ENCODE data around the gene CSDE1.

CSDE1 gene

DNA sequence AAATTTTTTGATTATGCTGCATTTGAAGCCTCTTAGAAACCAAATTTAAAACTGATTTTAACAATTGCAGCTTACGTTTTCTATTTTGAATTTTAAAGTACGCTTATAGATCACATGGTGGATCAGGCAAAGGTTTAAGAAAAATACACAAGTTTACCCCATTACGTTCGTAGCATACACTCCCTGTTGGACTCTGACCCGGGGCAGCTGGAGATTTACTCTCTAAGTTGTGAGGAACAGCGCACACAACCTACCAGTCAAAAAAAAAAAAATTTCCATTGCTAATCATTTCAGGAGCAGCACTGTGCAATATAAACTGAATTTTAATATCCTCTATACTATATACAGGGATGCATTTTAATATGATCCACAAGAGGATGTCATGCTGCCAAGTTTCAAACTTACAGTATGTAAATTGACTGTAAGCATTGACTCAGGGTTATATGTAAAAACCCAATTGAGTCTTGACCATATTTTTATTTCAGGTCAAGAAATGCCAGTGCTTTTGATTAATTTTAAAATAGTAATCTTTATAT, 20.4 kb downstream of the CSDE1 start:
- Histone ChIP-seq H3K4me2 (ENCODE audit: low read depth, low read length, poor library complexity, severe bottlenecking) (no peak overlapping the region), H3F3A (ENCODE audit: low read depth) (no peaks in the 10 kb centered on the region), H3K27me3 (ENCODE audit: insufficient read depth, low read length, poor library complexity, severe bottlenecking) (no peaks in the 10 kb centered on the region), H2AFZ (ENCODE audit: low read length) (no peak overlapping the region), H4K20me1 (ENCODE audit: insufficient read depth, low read length, poor library complexity, severe bottlenecking) (peaks cover 60% of the 10 kb centered on the region), H3K9me2 (replicated peaks; ENCODE audit: low read depth, low read length) (no peaks in the 10 kb centered on the region), H3K79me2 (ENCODE audit: insufficient read depth, low read length) (peaks cover 38% of the 10 kb centered on the region), H3K4me3 (ENCODE audit: low read length, poor library complexity, severe bottlenecking) (no peak overlapping the region), H3K9ac (ENCODE audit: low read depth, low read length, poor library complexity, severe bottlenecking) (no peak overlapping the region), H3K9me3 (ENCODE audit: insufficient read depth, low read depth, low read length) (no peaks in the 10 kb centered on the region), H3K36me3 (ENCODE audit: insufficient read depth, low read length) (peaks cover 87% of the 10 kb centered on the region), H3K4me1 (ENCODE audit: insufficient read depth, low read length, poor library complexity, severe bottlenecking) (no peaks in the 10 kb centered on the region)
- TF ChIP-seq CTCF (conservative IDR thresholded peaks at IDR 0.05; ENCODE audit: low read length) = no peak
- no peak for TF ChIP-seq EZH2phosphoT487 (IDR thresholded peaks at IDR 0.05; ENCODE audit: borderline replicate concordance)

- no peak overlapping the region for H3K9ac ChIP-seq (ENCODE audit: low read depth, low read length, poor library complexity, severe bottlenecking)
- H3F3A ChIP-seq (ENCODE audit: low read depth) = no peaks in the 10 kb centered on the region
- H3K36me3 ChIP-seq (ENCODE audit: insufficient read depth, low read length) = peaks cover 87% of the 10 kb centered on the region
- H3K9me2 ChIP-seq (replicated peaks; ENCODE audit: low read depth, low read length) = no peaks in the 10 kb centered on the region
- no peaks in the 10 kb centered on the region for H3K9me3 ChIP-seq (ENCODE audit: insufficient read depth, low read depth, low read length)
- peaks cover 19% of the 10 kb centered on the region for H3K79me2 ChIP-seq (ENCODE audit: insufficient read depth, low read length)
- H3K27me3 ChIP-seq (ENCODE audit: insufficient read depth, low read length, poor library complexity, severe bottlenecking) = no peaks in the 10 kb centered on the region
- peaks cover 45% of the 10 kb centered on the region for H4K20me1 ChIP-seq (ENCODE audit: insufficient read depth, low read length, poor library complexity, severe bottlenecking)
- H3K4me1 ChIP-seq (ENCODE audit: insufficient read depth, low read length, poor library complexity, severe bottlenecking) = no peaks in the 10 kb centered on the region
- TF ChIP-seq EZH2phosphoT487 (IDR thresholded peaks at IDR 0.05; ENCODE audit: borderline replicate concordance) (no peak), CTCF (conservative IDR thresholded peaks at IDR 0.05; ENCODE audit: low read length) (no peak)
- no peak overlapping the region for H3K4me2 ChIP-seq (ENCODE audit: low read depth, low read length, poor library complexity, severe bottlenecking)
- no peak overlapping the region for H2AFZ ChIP-seq (ENCODE audit: low read length)
- no peak overlapping the region for H3K4me3 ChIP-seq (ENCODE audit: low read length, poor library complexity, severe bottlenecking)
These were observed 22.3 kb downstream of the CSDE1 start for GRCh38 chr1:114735479-114735878.

DNA sequence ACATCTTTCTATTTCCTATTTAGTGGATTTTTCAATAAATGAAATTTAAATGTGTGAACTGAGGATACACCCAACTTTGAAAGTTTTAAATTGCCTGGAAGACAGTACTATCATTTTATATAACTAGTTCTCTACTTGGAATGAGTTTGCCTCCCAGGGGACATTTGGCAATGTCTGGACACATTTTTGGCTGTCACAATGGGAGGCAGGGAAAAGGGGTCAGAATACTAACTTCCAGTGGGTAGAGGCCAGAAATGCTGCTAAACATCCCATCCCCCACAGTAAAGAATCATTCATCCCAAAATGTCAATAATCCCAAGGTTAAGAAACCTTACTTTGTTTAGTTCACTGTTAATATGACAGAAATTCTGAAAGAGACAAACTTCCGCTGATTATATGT, 28.0 kb downstream of the CSDE1 start:
- peaks cover 99% of the 10 kb centered on the region for H3K36me3 ChIP-seq (ENCODE audit: insufficient read depth, low read length)

More for the DNA sequence above, 28.0 kb downstream of the CSDE1 start:
- Histone ChIP-seq H3K9me2 (replicated peaks; ENCODE audit: low read depth, low read length) (no peaks in the 10 kb centered on the region), H3K4me3 (ENCODE audit: low read length, poor library complexity, severe bottlenecking) (no peak overlapping the region), H3K4me2 (ENCODE audit: low read depth, low read length, poor library complexity, severe bottlenecking) (no peak overlapping the region), H4K20me1 (ENCODE audit: insufficient read depth, low read length, poor library complexity, severe bottlenecking) (peaks cover 18% of the 10 kb centered on the region), H3K27me3 (ENCODE audit: insufficient read depth, low read length, poor library complexity, severe bottlenecking) (no peaks in the 10 kb centered on the region), H3F3A (ENCODE audit: low read depth) (no peaks in the 10 kb centered on the region), H3K9ac (ENCODE audit: low read depth, low read length, poor library complexity, severe bottlenecking) (no peak overlapping the region), H3K9me3 (ENCODE audit: insufficient read depth, low read depth, low read length) (no peaks in the 10 kb centered on the region), H3K79me2 (ENCODE audit: insufficient read depth, low read length) (no peaks in the 10 kb centered on the region; the same call in 1 of the 2 replicates), H3K4me1 (ENCODE audit: insufficient read depth, low read length, poor library complexity, severe bottlenecking) (no peaks in the 10 kb centered on the region), H2AFZ (ENCODE audit: low read length) (no peak overlapping the region)
- no peak for TF ChIP-seq CTCF (conservative IDR thresholded peaks at IDR 0.05; ENCODE audit: low read length)
- TF ChIP-seq EZH2phosphoT487 (IDR thresholded peaks at IDR 0.05; ENCODE audit: borderline replicate concordance) = no peak
